Subcutaneous adipose tissue (tissue), 4 donors: ENCODE data around the gene ERGIC1. TPM values are rescaled to one million over a fixed set of nuclear protein-coding genes. Genes with fewer than 3 reads are reported as not detected.

Experiments
- total RNA-seq, 4 donors: library from RNA; depleted of rRNA; stranded (reverse); fragments of >200 nt; gene quantifications; one replicate each; pipeline ENCODE4 v1.1.0, GENCODE V29; 2016
- TF ChIP-seq, protein P1 (sequence below): fragments of 450-650 bp; IDR thresholded peaks from one replicate; pipeline ENCODE4 v1.5.1; 2016; ENCODE audit warnings: low read depth, mild to moderate bottlenecking, control low read depth, antibody characterized with exemption, moderate library complexity

ERGIC1 gene
- total RNA-seq, 4 donors from 2014 or later: 94.0 to 165 (median 126) TPM

DNA sequence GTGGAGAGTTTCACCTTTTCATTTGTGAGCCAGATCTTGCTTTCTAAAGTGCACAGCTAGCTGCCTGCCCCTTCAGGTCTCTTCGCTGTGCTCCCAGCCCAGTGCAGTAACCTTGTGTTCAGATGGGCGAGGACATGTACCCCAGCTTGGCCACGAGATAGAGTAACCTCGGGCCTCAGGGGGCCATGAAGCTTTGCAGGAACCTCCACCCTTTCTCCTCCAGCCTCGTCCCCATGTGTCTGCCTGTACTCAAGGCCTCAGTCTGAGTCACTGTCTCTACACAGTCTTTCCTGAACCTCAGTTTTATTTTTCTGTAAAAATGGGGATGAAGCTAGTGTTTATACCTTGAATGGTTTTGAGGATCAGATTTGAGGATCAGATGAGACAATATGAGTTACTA, 37.9 kb downstream of the ERGIC1 start:
- TF ChIP-seq, protein P1, sequence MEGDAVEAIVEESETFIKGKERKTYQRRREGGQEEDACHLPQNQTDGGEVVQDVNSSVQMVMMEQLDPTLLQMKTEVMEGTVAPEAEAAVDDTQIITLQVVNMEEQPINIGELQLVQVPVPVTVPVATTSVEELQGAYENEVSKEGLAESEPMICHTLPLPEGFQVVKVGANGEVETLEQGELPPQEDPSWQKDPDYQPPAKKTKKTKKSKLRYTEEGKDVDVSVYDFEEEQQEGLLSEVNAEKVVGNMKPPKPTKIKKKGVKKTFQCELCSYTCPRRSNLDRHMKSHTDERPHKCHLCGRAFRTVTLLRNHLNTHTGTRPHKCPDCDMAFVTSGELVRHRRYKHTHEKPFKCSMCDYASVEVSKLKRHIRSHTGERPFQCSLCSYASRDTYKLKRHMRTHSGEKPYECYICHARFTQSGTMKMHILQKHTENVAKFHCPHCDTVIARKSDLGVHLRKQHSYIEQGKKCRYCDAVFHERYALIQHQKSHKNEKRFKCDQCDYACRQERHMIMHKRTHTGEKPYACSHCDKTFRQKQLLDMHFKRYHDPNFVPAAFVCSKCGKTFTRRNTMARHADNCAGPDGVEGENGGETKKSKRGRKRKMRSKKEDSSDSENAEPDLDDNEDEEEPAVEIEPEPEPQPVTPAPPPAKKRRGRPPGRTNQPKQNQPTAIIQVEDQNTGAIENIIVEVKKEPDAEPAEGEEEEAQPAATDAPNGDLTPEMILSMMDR: no peak

DNA sequence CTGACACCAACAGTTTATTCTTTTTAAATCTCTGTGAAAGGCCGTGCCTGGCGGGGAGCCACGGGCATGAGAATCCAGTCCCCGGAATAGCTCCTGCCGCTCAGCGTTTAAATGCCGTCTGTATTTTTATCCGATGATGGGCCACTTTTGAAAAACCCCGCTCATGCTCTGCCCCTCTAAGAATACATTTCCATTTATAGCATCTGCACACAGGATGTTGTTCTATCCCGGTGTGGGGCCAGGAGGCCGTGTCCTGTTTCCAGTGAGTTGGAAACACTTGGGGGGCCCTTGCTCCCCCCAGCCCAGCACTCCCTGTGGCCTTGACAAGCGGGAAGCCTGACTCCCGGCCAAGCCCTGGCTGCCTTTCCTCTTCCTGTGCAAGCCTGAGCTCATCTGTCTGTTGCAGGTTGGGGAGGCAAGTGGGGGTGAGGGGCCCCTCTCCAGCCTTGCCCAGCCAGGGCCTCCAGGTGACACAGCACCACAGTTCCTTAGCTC, 39.0 kb downstream of the ERGIC1 start:
- TF ChIP-seq, protein P1: no peak

GRCh38 chr5:172873513-172873912, 39.5 kb downstream of the ERGIC1 start:
- TF ChIP-seq, protein P1: no peak

GRCh38 chr5:172874647-172875504, 40.8 kb downstream of the ERGIC1 start:
- TF ChIP-seq, protein P1: no peak

- TF ChIP-seq, protein P1: no peak
Observed at GRCh38 chr5:172875505-172876279, 41.6 kb downstream of the ERGIC1 start.

GRCh38 chr5:172876578-172876977, 42.5 kb downstream of the ERGIC1 start:
- TF ChIP-seq, protein P1: no peak
